Mesenteric fat pad (tissue), 1 donor: ENCODE measurements around the gene GATM. TPM values are rescaled to one million over a fixed set of nuclear protein-coding genes. Genes with fewer than 3 reads are reported as not detected.

Source experiments
- total RNA-seq: library from RNA; stranded (reverse); fragmentation: NEBNext Ultra II Directional; extraction: Animal tissue kit (Norgen Biotek cat#: 25700); gene quantifications from one replicate; pipeline ENCODE4 v1.2.1, GENCODE V29; 2021
- donor health status: DM: yes; HTN: yes; CAD: no.

The GATM gene
- total RNA-seq, 1 donor from 2014 or later, result 10.6 TPM

Other genes with a start within 250 kb of the GATM start
- 1.8 TPM for gene DUOXA1, start 248.7 kb downstream of the GATM start, total RNA-seq
- gene DUOX1, start 248.6 kb downstream of the GATM start, total RNA-seq, result 2.5 TPM
- 3.8 TPM for gene SHF, start 190.6 kb downstream of the GATM start, total RNA-seq
- gene SLC28A2, start 126.3 kb downstream of the GATM start, total RNA-seq, result not detected
- 8.5 TPM for gene SLC30A4, start 144.2 kb upstream of the GATM start, total RNA-seq
- 66.8 TPM for gene BLOC1S6, start 208.8 kb upstream of the GATM start, total RNA-seq